Germinal center (tissue), 1 donor: ENCODE results near the gene TSPAN12.

ENCODE experiments used
- DNase-seq: peaks from one replicate; pipeline ENCODE4 v3.0.0; 2012; ENCODE audit warnings: mixed read lengths, low spot score

The TSPAN12 gene

DNA sequence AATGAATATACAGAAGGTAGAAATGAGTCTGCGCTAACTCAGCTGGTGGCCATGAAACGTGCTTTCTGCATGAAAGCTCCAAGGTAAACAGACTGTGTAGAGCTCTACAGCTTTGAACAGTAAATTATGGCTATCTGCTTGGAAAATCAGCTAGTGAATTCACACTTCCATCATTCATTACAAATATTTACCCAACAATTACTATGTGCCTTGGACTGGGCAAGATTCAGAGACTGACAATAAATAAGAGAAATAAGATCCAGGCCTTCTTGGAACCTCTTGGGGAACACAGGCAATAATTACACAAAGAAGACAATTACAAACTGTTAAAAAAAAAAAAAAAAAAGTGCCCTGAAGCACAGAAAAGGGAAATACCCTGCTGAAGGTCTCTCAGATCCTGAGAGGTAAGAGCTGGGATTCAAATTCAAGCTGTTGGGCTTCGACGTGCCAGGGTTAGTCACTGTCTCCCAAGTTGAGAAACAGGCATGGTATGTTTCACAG, 15.8 kb downstream of the TSPAN12 start:
- no peak for DNase-seq

GRCh38 chr7:120841608-120842007, 16.3 kb downstream of the TSPAN12 start:
- no peak for DNase-seq

- no peak for DNase-seq
Observed at GRCh38 chr7:120838281-120838682, 19.7 kb downstream of the TSPAN12 start.

- no peak for DNase-seq
Observed at GRCh38 chr7:120837599-120837998, 20.3 kb downstream of the TSPAN12 start.

DNA sequence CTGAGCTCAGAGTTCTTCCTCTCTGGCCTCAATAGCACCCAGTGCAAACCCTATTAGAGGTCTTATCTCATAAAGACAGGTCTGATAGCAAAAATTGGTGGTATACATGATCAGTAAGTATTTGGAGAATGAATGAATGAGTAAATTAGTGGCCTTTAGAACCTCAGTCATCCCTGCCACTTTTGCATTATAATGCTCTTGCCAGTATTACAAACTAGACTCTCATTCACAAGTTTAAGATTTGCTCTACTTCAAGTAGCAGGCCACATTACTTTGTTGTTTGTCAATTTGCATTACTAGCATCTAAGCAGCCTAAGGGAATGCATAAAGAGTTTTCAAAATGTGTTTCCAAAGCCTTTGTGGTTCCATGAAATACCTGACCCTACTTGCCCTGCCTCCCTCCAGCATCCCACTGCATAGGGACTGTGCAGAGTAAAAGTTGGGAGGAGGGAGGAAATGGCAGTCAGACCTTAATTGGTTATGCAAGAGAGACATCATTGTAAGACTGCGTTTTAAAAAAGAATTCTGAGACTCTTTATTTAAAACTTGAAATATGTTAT, 21.3 kb downstream of the TSPAN12 start:
- no peak for DNase-seq

DNA sequence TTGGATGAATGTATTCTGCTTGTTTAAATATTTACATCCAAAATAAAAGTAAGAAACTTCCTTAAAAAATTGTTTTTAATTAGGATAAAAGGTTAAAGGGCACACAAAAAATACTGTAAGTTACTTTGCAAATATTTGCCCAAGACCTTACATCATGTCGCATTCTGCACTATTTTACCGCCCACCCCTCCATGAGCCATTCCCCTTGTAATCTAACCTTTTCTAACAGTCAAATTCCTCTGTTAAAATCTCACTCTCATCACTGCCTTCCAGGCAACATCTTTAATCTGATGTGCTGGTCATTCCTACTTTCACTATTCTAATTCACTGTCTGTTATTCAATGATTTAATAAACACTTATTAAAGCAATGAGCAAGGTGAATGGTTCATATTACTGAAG, 23.2 kb downstream of the TSPAN12 start:
- no peak for DNase-seq

DNA sequence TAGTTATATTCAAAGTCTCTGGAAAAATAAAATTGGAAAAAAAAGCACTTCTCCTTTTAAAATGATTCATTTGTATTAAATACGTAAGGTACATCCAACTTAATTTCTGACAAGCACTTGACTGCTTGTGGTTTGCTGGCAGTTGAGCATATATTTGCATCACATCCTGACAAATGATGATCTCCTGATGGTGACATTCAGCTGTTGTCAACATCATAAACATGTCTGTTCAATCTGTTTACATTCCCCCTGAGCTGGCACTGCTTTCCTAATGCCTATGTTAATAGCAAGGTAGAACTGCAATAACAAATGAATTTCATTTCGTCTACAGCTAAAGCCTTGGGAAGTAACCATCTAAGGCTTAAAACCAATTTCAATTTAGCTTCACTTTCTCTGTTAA, 24.4 kb downstream of the TSPAN12 start:
- DNase-seq, result no peak

DNA sequence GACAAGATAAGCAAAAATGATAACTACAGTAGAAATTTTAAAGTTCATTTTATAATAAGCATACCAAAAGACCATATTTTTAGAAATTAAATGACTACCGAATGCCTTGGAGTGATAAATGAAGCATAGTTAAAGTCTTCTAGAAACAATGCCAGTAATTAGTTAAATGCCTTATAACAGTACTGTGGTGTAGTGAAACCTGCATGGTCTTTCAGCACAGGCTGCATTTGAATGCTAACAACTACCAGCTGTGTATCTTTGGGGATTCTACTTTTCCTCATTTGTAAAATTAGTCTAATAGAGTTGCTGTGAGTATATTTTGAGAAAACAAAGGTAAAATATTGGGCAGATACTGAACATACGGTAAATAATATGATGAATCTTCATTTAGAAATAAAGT, 25.1 kb downstream of the TSPAN12 start:
- no peak for DNase-seq

- no peak for DNase-seq
Observed at GRCh38 chr7:120831260-120831659, 26.7 kb downstream of the TSPAN12 start.

DNA sequence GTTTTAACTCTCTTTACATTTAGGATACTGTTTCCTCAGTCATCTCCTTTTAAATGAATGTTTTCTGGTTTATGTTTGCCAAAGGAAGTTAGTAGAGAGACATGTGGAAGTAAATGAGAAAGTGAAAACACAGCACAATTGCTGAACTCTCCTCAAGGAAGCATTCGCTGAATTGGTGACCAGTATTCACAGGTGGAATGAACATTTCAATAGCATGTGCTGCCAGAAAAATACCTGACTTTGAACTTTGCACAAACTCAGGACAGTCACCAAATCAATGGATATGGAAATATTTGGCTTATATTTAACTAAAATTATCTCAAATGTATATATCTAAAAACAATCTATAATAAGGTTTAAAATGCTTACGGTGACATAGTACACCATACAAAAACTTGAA, 28.5 kb downstream of the TSPAN12 start:
- no peak for DNase-seq

DNA sequence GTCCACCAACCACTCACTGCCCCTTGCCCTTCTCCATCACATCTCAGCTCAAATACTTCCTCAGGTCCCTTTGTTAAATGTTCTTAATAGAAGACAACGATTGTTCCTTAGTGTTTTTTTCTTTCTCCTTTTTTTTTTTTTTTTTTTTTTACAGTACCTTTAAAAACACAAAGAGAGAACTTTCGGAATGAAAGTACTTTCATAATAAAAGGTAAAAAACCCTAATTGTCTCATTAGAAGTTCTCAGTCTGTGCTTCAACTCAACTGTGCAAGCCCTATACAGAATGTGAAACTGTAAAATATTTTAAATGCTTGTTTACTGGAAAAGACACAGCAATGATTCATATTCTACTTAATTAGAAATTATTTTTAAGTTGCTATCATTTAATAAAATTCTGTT, 29.4 kb downstream of the TSPAN12 start:
- no peak for DNase-seq

DNA sequence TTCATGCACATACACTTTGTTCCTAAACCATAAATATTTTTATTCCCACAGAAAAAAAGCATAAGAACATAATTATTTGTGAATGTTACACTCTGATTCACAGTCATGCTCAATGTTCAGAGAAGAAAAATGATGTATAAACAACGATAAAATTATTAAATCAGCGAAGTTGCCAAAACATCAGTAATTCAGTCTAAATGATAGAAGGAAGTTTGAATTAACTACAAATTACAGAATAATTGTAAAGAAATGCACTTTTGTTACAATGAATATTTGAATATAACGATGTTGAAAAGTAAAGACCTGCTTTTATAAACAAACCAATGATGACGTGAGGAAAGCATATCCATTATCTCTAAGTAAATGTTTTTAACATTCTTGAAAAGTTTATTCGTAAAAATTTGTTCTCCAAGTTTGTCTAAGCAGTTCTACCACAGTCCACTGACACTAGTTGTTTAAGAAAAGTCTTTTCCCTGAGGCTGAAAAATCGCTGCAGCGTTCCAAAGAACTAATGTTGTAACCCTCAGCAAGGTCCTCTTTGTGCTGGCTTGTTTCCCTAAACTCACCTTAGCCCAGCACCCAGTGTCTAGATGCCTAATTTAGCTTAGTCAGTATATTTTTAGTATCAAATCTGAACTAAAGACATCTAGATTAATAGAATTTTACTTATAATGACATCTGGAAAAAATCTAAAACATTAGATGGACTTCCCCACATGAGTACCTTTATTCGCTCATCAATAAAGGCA, 30.4 kb downstream of the TSPAN12 start:
- DNase-seq, result no peak

GRCh38 chr7:120825576-120825975, 32.4 kb downstream of the TSPAN12 start:
- no peak for DNase-seq

GRCh38 chr7:120825152-120825551, 32.8 kb downstream of the TSPAN12 start:
- no peak for DNase-seq

GRCh38 chr7:120819861-120820260, 38.1 kb downstream of the TSPAN12 start:
- no peak for DNase-seq

- no peak for DNase-seq
Observed at GRCh38 chr7:120817851-120818250, 40.1 kb downstream of the TSPAN12 start.

DNA sequence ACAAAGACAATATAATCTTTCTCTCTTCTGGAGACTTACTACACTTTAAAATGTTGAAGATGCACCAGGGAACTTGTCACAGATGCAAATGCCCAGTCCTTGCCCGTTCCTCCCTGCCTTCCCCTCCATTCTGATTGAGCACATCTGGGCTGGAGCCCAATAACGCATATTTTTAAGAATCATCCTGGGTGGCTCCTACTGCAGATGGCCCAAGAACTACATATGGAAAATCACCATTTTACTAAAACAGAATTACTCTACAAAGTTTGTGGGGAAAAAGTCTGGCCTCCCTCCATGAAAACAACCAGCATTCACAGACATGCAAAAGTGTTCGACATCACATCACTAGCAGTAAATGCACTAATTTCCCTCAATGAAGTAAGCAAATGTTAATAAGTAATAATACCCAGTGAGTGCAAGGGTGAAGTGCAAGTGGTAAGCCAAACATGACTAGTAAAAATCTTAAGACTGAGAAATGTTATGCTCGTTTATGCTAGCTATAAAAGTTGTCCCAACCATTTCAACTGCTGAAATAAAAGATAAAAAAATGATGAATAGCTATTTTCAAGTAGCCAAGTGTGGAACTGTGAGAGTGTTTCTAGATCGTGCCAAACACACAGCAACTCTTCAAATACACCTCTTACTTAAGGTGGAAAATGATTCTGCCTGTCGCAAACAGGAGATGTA, 43.5 kb downstream of the TSPAN12 start:
- DNase-seq, result no peak

GRCh38 chr7:120813546-120814252, 44.2 kb downstream of the TSPAN12 start:
- DNase-seq, result no peak

DNA sequence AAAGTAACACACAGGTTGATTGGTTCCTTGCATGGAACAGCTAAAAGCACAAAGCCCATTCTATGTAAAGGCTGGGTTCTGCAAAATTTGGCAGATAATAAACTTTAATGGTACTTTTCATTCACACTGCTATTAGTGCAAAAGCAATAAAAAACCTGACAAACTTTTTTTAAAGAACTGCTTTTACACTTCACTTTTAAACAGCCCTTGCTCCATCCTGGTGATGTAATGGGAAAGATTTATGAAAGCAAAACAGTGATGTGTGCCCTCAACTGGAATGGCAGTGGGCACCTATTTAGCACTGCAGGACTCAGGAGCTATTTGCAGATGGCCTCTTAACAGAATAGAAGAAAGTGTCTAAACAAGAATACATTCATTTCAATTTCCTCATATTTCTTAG, 44.9 kb downstream of the TSPAN12 start:
- DNase-seq, result no peak

DNA sequence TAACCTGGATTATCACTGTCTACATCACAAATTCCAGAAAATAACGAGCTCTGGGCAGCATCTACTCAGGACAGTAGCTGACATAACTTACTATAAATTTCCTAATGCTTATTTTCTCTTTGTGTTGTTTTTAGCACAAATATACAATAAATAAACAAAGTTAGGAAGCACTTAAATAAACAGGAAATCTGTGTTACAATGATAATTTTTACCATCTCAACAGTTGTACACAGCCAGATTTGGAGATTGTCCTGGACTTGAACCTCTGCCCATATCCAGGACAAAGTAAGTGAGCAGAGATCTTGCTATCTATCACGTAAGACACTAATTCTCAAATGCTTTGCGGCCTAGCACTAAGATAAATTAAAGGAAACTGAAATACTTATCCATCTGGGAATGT, 48.7 kb downstream of the TSPAN12 start:
- DNase-seq, result no peak

GRCh38 chr7:120807390-120807789, 50.6 kb downstream of the TSPAN12 start:
- DNase-seq, result no peak

DNA sequence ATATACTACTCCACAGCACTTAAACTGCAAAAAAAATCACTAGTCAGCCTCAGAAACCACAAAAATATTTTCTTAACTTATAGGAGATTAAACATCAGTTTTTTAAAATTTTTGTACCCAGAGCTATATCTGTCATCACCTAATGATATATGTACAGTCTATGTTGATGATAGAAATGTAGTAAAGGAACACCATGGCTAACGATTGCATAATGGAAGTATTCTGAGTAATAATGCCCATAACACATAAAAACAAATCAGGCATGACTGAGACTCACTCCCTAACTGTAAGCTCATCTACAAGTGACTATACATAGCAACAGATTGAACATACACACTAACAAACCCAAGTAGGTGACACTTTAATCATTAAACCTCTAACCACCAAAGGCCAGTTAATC, 51.3 kb downstream of the TSPAN12 start:
- DNase-seq, result no peak
